Caco-2 (cell line): ENCODE results near the gene CACNA1H. TPM values are rescaled to one million over a fixed set of nuclear protein-coding genes. Genes with fewer than 3 reads are reported as not detected.

Experiments used
- BruUV-seq: library from RNA; stranded (reverse); fragments of 400-500 nt; replicated peaks from 2 replicates; lab custom pipeline; 2021; lab: Mats Ljungman, UMichigan
- CTCF ChIA-PET: fragments of 300-600 bp; sonication (Branson Sonifier 250); formaldehyde crosslinking; loops from one replicate; lab custom pipeline; 2022; ENCODE audit warnings: antibody characterized with exemption; lab: Charles Lee
- POLR2A ChIA-PET: fragments of 300-600 bp; sonication (Branson Sonifier 250); formaldehyde crosslinking; loops from one replicate; lab custom pipeline; 2022; ENCODE audit warnings: antibody characterized with exemption; lab: Charles Lee
- DNase-seq, 2 experiments: peaks; one replicate each; pipeline versions ENCODE4 v3.0.0 to v3.0.0-alpha.2; 2020 to 2022
- H3K27me3 ChIP-seq: replicated peaks from 2 replicates; pipeline ENCODE4 v1.6.0; 2011; ENCODE audit warnings: low read length; ENCODE audit not compliant: control insufficient read depth, insufficient read depth
- H3K36me3 ChIP-seq: 2 replicates; pipeline ENCODE4 v1.5.1; 2011; ENCODE audit warnings: low read length; ENCODE audit not compliant: control insufficient read depth, insufficient read depth
- H3K4me1 ChIP-seq: fragments of 250-450 bp; sonication (Bioruptor Pico); 2 replicates; pipeline ENCODE4 v1.5.1; 2020; ENCODE audit warnings: mild to moderate bottlenecking
- H3K4me3 ChIP-seq: 2 replicates; pipeline ENCODE4 v1.5.1; 2011; ENCODE audit warnings: low read depth, mild to moderate bottlenecking, control low read depth, low read length
- H3K9me3 ChIP-seq: fragments of 250-450 bp; sonication (Bioruptor Pico); 2 replicates; pipeline ENCODE4 v1.5.1; 2020; ENCODE audit warnings: mild to moderate bottlenecking, moderate library complexity
- H3K27ac Mint-ChIP-seq: one replicate; pipeline ENCODE4 v1.8.0; 2022; ENCODE audit warnings: mixed read lengths; ENCODE audit not compliant: unreplicated experiment
- H3K27me3 Mint-ChIP-seq: one replicate; pipeline ENCODE4 v1.8.0; 2022; ENCODE audit warnings: mixed read lengths; ENCODE audit not compliant: insufficient read depth, unreplicated experiment
- H3K36me3 Mint-ChIP-seq: one replicate; pipeline ENCODE4 v1.8.0; 2022; ENCODE audit warnings: mild to moderate bottlenecking, mixed read lengths; ENCODE audit not compliant: insufficient read depth, unreplicated experiment
- H3K4me1 Mint-ChIP-seq: one replicate; pipeline ENCODE4 v1.8.0; 2022; ENCODE audit warnings: low read depth, mixed read lengths; ENCODE audit not compliant: unreplicated experiment
- H3K4me3 Mint-ChIP-seq: one replicate; pipeline ENCODE4 v1.8.0; 2022; ENCODE audit warnings: mild to moderate bottlenecking, moderate library complexity, mixed read lengths; ENCODE audit not compliant: unreplicated experiment
- H3K9me3 Mint-ChIP-seq: one replicate; pipeline ENCODE4 v1.8.0; 2022; ENCODE audit warnings: mixed read lengths; ENCODE audit not compliant: unreplicated experiment
- intact Hi-C: fragments of 100-400 bp; cut with micrococcal nuclease; formaldehyde crosslinking; loops from one replicate; pipeline ENCODE4 v1.10.0; 2022; ENCODE audit not compliant: unreplicated experiment
- total RNA-seq: library from RNA; stranded (reverse); gene quantifications from 2 replicates; pipeline ENCODE4 v1.2.3, GENCODE V29; 2022
- TF ChIP-seq, protein P1 (sequence below), 2 experiments: fragments of 200-600 bp in 1 of 2; IDR thresholded peaks; 1 replicate in 1 of 2; 2 replicates in 1 of 2; pipeline versions ENCODE4 v1.5.1 to v1.8.0; 2011 to 2022; ENCODE audit warnings: antibody characterized with exemption in 1 of 2, control low read depth in 1 of 2, inconsistent platforms in 1 of 2, low read depth in 1 of 2, low read length in 1 of 2, mild to moderate bottlenecking in 1 of 2, moderate library complexity in 1 of 2; ENCODE audit not compliant: insufficient read depth in 1 of 2, severe bottlenecking in 1 of 2, unreplicated experiment in 1 of 2

CACNA1H gene
- total RNA-seq, 1 experiment from 2014 or later, result 5.1 TPM

DNA sequence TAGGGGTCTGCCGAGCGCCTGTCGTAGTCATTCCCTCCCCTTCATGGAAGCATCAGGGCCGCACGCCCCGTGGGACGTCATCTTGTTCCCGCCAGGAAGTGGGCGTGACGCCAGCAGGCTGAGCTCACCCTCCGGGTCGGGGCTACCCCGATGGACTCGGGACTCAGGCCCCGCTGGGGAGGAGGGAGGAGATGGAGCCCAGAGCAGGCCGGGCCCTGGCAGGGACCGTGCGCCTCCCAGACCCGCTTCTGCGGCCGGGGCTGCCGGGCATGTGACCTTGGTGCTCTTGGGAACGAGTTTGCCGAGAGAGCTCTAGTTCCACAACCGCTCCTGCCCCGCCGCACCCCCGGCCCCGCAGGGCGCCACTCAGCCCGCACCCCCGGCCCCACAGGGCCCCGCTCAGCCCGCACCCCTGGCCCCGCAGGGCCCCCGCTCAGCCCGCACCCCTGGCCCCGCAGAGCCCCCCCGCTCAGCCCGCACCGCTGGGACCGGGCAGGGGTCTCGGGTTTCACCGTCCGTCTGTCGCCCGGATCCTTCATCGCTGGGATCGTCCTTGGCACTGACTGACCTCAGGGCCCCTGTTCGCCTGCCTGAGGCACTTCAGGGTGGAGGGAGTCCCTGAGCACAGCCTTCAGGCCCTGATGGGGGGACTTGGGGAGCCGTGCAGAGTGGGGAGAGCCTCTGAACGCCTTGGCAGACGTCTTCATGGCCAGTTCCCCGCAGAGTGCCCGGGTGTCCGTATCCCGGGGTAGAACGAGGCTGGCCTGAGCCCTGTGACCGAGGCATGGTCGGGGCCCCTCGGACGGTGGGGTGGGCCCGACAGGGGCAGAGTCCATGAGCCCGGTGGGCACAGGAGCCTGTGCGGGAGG, 5.8 kb downstream of the CACNA1H start:
- H3K4me3 ChIP-seq, result no peak overlapping the region
- no peak for DNase-seq
- POLR2A ChIA-PET, result no interaction called here

DNA sequence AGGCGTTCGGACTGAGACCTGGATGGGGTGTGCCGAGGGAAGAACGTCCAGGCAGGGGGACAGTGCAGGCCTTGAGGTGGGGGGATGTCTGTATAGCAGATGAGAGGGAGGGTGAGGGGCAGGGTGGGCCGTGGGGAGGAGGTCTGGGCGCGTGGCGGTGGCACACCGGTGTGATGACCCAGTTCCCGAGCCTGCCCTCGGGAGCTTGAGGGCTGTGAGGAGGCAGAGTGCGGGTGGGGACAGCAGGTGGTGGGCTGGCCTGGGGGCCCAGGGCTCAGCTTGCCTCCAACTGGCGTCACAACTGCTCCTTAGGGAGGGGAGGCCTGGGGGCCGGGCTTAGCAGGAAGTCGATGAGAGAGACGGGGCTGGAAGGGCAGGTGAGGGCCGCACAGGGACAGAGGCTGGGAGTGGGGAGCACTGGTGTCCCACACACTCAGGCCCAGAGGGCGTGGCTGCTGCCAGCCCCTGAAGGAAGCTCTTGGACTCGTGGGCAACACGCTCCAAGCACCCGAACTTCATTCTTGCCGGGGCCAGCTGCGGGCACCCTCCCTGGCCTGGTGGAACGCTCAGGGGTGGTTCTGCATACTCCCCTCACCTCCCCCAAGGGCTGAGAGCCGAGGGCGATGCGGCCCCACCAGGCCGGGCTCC, 6.5 kb downstream of the CACNA1H start:
- no peak for DNase-seq
- Mint-ChIP-seq H3K4me1 (no peaks in the 10 kb centered on the region), H3K36me3 (peaks cover 8% of the 10 kb centered on the region), H3K9me3 (no peaks in the 10 kb centered on the region), H3K27ac (no peak overlapping the region), H3K27me3 (no peaks in the 10 kb centered on the region), H3K4me3 (no peak overlapping the region)
- H3K4me3 ChIP-seq, result no peak overlapping the region
- no peaks in the 10 kb centered on the region for H3K27me3 ChIP-seq
- no peaks in the 10 kb centered on the region for H3K36me3 ChIP-seq
- intact Hi-C loops, result no loop called here
- peaks cover 18% of the 10 kb centered on the region for H3K4me1 ChIP-seq
- TF ChIP-seq, protein P1, sequence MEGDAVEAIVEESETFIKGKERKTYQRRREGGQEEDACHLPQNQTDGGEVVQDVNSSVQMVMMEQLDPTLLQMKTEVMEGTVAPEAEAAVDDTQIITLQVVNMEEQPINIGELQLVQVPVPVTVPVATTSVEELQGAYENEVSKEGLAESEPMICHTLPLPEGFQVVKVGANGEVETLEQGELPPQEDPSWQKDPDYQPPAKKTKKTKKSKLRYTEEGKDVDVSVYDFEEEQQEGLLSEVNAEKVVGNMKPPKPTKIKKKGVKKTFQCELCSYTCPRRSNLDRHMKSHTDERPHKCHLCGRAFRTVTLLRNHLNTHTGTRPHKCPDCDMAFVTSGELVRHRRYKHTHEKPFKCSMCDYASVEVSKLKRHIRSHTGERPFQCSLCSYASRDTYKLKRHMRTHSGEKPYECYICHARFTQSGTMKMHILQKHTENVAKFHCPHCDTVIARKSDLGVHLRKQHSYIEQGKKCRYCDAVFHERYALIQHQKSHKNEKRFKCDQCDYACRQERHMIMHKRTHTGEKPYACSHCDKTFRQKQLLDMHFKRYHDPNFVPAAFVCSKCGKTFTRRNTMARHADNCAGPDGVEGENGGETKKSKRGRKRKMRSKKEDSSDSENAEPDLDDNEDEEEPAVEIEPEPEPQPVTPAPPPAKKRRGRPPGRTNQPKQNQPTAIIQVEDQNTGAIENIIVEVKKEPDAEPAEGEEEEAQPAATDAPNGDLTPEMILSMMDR (IDR thresholded peaks at IDR 0.05; ENCODE audit: insufficient read depth in 1 of 2, low read depth in 1 of 2, low read length in 1 of 2, severe bottlenecking in 1 of 2, unreplicated experiment in 1 of 2), result no peak
- POLR2A ChIA-PET, result no interaction called here
- CTCF ChIA-PET, result no interaction called here
- no TSS peak for BruUV-seq
- H3K9me3 ChIP-seq, result no peaks in the 10 kb centered on the region

More for the DNA sequence above, 5.8 kb downstream of the CACNA1H start:
- TF ChIP-seq, protein P1 (IDR thresholded peaks at IDR 0.05; ENCODE audit: insufficient read depth in 1 of 2, low read depth in 1 of 2, low read length in 1 of 2, severe bottlenecking in 1 of 2, unreplicated experiment in 1 of 2), result no peak
- H3K9me3 ChIP-seq, result no peaks in the 10 kb centered on the region
- H3K36me3 ChIP-seq, result no peaks in the 10 kb centered on the region
- CTCF ChIA-PET, result no interaction called here
- H3K27ac Mint-ChIP-seq, result no peak overlapping the region
- H3K36me3 Mint-ChIP-seq, result peaks cover 8% of the 10 kb centered on the region
- no peaks in the 10 kb centered on the region for H3K27me3 ChIP-seq
- no peak overlapping the region for H3K4me3 Mint-ChIP-seq
- intact Hi-C loops, result no loop called here
- no peaks in the 10 kb centered on the region for H3K27me3 Mint-ChIP-seq
- BruUV-seq, result no TSS peak
- peaks cover 18% of the 10 kb centered on the region for H3K4me1 ChIP-seq
- H3K9me3 Mint-ChIP-seq, result no peaks in the 10 kb centered on the region
- H3K4me1 Mint-ChIP-seq, result no peaks in the 10 kb centered on the region

DNA sequence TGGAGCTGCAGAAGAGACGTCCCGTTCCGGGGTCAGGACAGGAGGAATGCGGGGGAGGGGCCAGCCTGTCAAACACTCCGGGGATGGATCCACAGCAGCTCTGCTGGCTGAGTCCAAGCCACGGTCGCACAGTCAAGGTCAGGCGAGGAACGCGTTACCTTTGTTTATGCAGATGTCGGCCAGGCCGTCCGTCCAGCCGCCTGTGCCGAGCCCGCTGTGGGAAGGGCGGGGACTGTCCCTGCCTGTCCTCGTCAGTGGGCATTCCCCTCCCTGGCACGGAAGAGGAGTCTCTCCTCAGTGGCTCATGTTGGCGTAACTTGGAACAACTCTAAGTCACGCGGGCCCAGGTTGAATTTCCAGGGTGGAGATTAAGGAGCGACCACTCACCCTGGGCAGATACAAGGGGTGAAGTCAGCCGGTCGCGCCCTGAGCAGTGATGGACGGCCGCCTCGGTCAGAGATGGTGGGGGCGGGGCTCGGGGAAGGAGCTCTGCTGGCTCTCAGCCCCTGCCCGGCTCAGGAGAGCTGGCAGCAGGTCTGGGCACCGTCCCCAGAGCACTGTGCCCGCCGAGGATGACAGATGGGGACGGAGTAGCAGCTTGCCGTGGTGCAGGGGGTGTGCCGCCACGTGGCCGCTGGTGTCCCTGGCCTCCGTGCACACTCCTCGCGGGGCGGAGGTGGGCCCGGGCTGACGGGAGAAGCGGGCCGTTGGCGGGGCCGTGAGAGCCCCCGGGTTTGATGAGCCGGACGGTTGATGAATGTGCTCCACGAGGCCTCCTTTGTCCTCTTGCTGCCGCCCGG, 7.3 kb downstream of the CACNA1H start:
- Mint-ChIP-seq H3K36me3 (peaks cover 6% of the 10 kb centered on the region), H3K27me3 (no peaks in the 10 kb centered on the region), H3K4me1 (no peaks in the 10 kb centered on the region), H3K9me3 (no peaks in the 10 kb centered on the region), H3K27ac (no peak overlapping the region), H3K4me3 (no peak overlapping the region)
- Histone ChIP-seq H3K36me3 (no peaks in the 10 kb centered on the region), H3K4me3 (no peak overlapping the region), H3K9me3 (no peaks in the 10 kb centered on the region), H3K4me1 (peaks cover 11% of the 10 kb centered on the region), H3K27me3 (no peaks in the 10 kb centered on the region)
- POLR2A ChIA-PET, result no interaction called here
- no TSS peak for BruUV-seq
- TF ChIP-seq, protein P1 (IDR thresholded peaks at IDR 0.05; ENCODE audit: insufficient read depth in 1 of 2, low read depth in 1 of 2, low read length in 1 of 2, severe bottlenecking in 1 of 2, unreplicated experiment in 1 of 2), result no peak
- intact Hi-C loops, result no loop called here
- CTCF ChIA-PET, result no interaction called here
- peak; percentile 29 to 55 for DNase-seq
